Measurements from ENCODE around the gene SLC36A2.
"Not testable (repeated sequence)": the region's sequence is repeated elsewhere in the genome, so short reads cannot be mapped to it uniquely, and the experiment has no call there.

DNA sequence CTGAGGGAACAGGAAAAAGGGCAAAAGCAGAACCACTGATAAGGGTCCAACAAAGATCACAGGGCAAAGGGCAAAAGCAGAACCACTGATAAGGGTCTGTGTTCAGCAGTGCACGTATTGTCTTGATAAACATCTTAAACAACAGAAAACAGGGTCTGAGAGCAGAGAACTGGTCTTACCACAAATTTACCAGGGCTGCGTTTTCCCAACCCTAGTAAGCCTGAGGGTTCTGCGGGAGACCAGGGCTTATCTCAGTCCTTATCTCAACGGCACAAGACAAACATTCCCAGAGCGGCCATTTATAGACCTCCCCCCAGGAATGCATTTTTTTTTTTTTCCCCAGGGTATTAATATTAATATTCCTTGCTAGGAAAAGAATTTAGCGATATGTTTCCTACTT lies 19.7 kb upstream of the SLC36A2 start:
- TF ChIP-seq, protein P1, sequence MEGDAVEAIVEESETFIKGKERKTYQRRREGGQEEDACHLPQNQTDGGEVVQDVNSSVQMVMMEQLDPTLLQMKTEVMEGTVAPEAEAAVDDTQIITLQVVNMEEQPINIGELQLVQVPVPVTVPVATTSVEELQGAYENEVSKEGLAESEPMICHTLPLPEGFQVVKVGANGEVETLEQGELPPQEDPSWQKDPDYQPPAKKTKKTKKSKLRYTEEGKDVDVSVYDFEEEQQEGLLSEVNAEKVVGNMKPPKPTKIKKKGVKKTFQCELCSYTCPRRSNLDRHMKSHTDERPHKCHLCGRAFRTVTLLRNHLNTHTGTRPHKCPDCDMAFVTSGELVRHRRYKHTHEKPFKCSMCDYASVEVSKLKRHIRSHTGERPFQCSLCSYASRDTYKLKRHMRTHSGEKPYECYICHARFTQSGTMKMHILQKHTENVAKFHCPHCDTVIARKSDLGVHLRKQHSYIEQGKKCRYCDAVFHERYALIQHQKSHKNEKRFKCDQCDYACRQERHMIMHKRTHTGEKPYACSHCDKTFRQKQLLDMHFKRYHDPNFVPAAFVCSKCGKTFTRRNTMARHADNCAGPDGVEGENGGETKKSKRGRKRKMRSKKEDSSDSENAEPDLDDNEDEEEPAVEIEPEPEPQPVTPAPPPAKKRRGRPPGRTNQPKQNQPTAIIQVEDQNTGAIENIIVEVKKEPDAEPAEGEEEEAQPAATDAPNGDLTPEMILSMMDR (IDR thresholded peaks at IDR 0.05): not testable (repeated sequence)
- not testable (repeated sequence) for TF ChIP-seq POLR2A, POLR2AphosphoS5 (IDR thresholded peaks at IDR 0.05)
